K562 (cell line): ENCODE data around the gene LPIN1.

Experiments
- CTCF ChIP-seq, 3 experiments: IDR thresholded peaks in 2 of 3; conservative IDR thresholded peaks in 1 of 3; 2 replicates each; pipeline ENCODE4 v1.5.1; 2011 to 2012; ENCODE audit warnings: low read length in 3 of 3, mild to moderate bottlenecking in 3 of 3, control low read depth in 2 of 3, improper control_type of control experiment in 1 of 3, inconsistent platforms in 1 of 3, low read depth in 1 of 3, mixed read lengths in 1 of 3, moderate library complexity in 1 of 3; ENCODE audit not compliant: insufficient read depth in 2 of 3
- GABPB1 ChIP-seq: sonication (generic); formaldehyde crosslinking; IDR thresholded peaks from 2 replicates; pipeline ENCODE4 v1.8.0; 2022; ENCODE audit warnings: mild to moderate bottlenecking, missing genetic modification reagents
- JUN ChIP-seq, 2 experiments: sonication (generic) in 1 of 2; formaldehyde crosslinking in 1 of 2; IDR thresholded peaks; 2 replicates each; pipeline versions ENCODE4 v1.6.1 to v1.8.0; 2012 to 2022; ENCODE audit warnings: borderline replicate concordance in 2 of 2, mild to moderate bottlenecking in 2 of 2, improper control_type of control experiment in 1 of 2, low read depth in 1 of 2, low read length in 1 of 2, missing genetic modification reagents in 1 of 2
- MAFG ChIP-seq: fragments of 450-650 bp; conservative IDR thresholded peaks from 2 replicates; pipeline ENCODE4 v1.6.1; 2016; ENCODE audit warnings: missing genetic modification characterization, missing compliant biosample characterization
- NFXL1 ChIP-seq: fragments of 450-650 bp; formaldehyde crosslinking; IDR thresholded peaks from 2 replicates; pipeline ENCODE4 v1.4.0; 2021; ENCODE audit warnings: mild to moderate bottlenecking
- NUFIP1 ChIP-seq: fragments of 450-650 bp; IDR thresholded peaks from 2 replicates; pipeline ENCODE4 v1.6.1; 2018; ENCODE audit not compliant: partially characterized antibody
- POLR2AphosphoS5 ChIP-seq: IDR thresholded peaks from 2 replicates; pipeline ENCODE4 v1.6.1; 2011; ENCODE audit warnings: mild to moderate bottlenecking, low read depth, low read length, moderate library complexity; ENCODE audit not compliant: control insufficient read depth, insufficient read depth
- SP1 ChIP-seq: sonication (generic); formaldehyde crosslinking; IDR thresholded peaks from 2 replicates; pipeline ENCODE4 v1.8.1; 2022; ENCODE audit warnings: mild to moderate bottlenecking, missing genetic modification reagents
- ZBTB33 ChIP-seq: sonication (generic); formaldehyde crosslinking; IDR thresholded peaks from 2 replicates; pipeline ENCODE4 v1.8.1; 2023; ENCODE audit warnings: mild to moderate bottlenecking, missing genetic modification reagents
- ZBTB43 ChIP-seq: sonication (generic); formaldehyde crosslinking; IDR thresholded peaks from 2 replicates; pipeline ENCODE4 v1.8.0; 2023; ENCODE audit warnings: mild to moderate bottlenecking, missing genetic modification reagents
- ZNF318 ChIP-seq, 2 experiments: fragments of 450-650 bp; IDR thresholded peaks; 2 replicates each; pipeline ENCODE4 v1.6.1; 2016; ENCODE audit warnings: mild to moderate bottlenecking in 2 of 2, borderline replicate concordance in 1 of 2, low read depth in 1 of 2, moderate library complexity in 1 of 2

- TF ChIP-seq JUN (IDR thresholded peaks at IDR 0.05; ENCODE audit: borderline replicate concordance, low read depth, low read length) (no peak), JUN (CRISPR knock-in tag; IDR thresholded peaks at IDR 0.05; ENCODE audit: borderline replicate concordance) (no peak), SP1 (CRISPR knock-in tag) (no peak), ZBTB33 (no peak), CTCF (IDR thresholded peaks at IDR 0.05 in 2 of 3, conservative IDR thresholded peaks at IDR 0.05 in 1 of 3; ENCODE audit: insufficient read depth in 2 of 3, low read depth in 1 of 3, low read length in 3 of 3) (no peak), MAFG (no peak), NFXL1 (CRISPR knock-in tag) (no peak), ZBTB43 (CRISPR knock-in tag) (no peak), GABPB1 (CRISPR knock-in tag) (no peak), NUFIP1 (no peak), ZNF318 (IDR thresholded peaks at IDR 0.05; ENCODE audit: borderline replicate concordance in 1 of 2, low read depth in 1 of 2) (no peak), POLR2AphosphoS5 (no peak)
These were observed 19.1 kb downstream of the LPIN1 start for GRCh38 chr2:11765501-11765900.
